HFFc6 (cell line): ENCODE measurements around the gene PRELP. TPM values are rescaled to one million over a fixed set of nuclear protein-coding genes. Genes with fewer than 3 reads are reported as not detected.

Source experiments
- DNase-seq: peaks from one replicate; pipeline ENCODE4 v3.0.0-alpha.2; 2018
- H3K27ac Mint-ChIP-seq: 2 replicates; pipeline ENCODE4 v1.8.0; 2020; ENCODE audit warnings: mild to moderate bottlenecking, mixed read lengths
- H3K27me3 Mint-ChIP-seq: 2 replicates; pipeline ENCODE4 v1.8.0; 2021; ENCODE audit warnings: mild to moderate bottlenecking, moderate library complexity, mixed read lengths; ENCODE audit not compliant: insufficient read depth
- H3K36me3 Mint-ChIP-seq: 2 replicates; pipeline ENCODE4 v1.8.0; 2021; ENCODE audit warnings: low read depth, mixed read lengths
- H3K4me1 Mint-ChIP-seq: 2 replicates; pipeline ENCODE4 v1.8.0; 2020; ENCODE audit warnings: low read depth, mixed read lengths
- H3K4me3 Mint-ChIP-seq: 2 replicates; pipeline ENCODE4 v1.8.0; 2020; ENCODE audit warnings: mild to moderate bottlenecking, moderate library complexity, mixed read lengths
- H3K9me3 Mint-ChIP-seq: 2 replicates; pipeline ENCODE4 v1.8.0; 2020; ENCODE audit warnings: mild to moderate bottlenecking, mixed read lengths
- CTCF ChIP-seq: fragments of 200-600 bp; sonication (generic); IDR thresholded peaks from 2 replicates; pipeline ENCODE4 v1.5.0; 2021; ENCODE audit warnings: antibody characterized with exemption, mild to moderate bottlenecking
- total RNA-seq, 6 experiments: library from RNA; stranded (reverse); fragmentation: NEBNext Ultra II Directional; extraction: Animal tissue kit (Norgen Biotek cat#: 25700); gene quantifications; 2 replicates in 1 of 6; 3 replicates in 5 of 6; pipeline ENCODE4 v1.2.3, GENCODE V29; 2021

The PRELP gene
- total RNA-seq, 6 experiments from 2014 or later: 0.59 to 0.81 (median 0.70) TPM

GRCh38 chr1:203480525-203481084 is 5.0 kb downstream of the PRELP start:
- H3K4me1 Mint-ChIP-seq: peaks cover 51% of the 10 kb centered on the region
- H3K27me3 Mint-ChIP-seq: peaks cover 4% of the 10 kb centered on the region
- H3K4me3 Mint-ChIP-seq: peak overlapping the region; percentile 79
- H3K27ac Mint-ChIP-seq: peak overlapping the region; percentile 93
- peak; percentile 92 for DNase-seq
- TF ChIP-seq CTCF: no peak
- no peaks in the 10 kb centered on the region for H3K36me3 Mint-ChIP-seq
- H3K9me3 Mint-ChIP-seq: no peaks in the 10 kb centered on the region

GRCh38 chr1:203481196-203481595 is 5.6 kb downstream of the PRELP start:
- no peaks in the 10 kb centered on the region for H3K36me3 Mint-ChIP-seq
- H3K9me3 Mint-ChIP-seq: no peaks in the 10 kb centered on the region
- peaks cover 1% of the 10 kb centered on the region for H3K27me3 Mint-ChIP-seq
- peak overlapping the region; percentile 93 for H3K27ac Mint-ChIP-seq
- peaks cover 45% of the 10 kb centered on the region for H3K4me1 Mint-ChIP-seq
- peak overlapping the region; percentile 79 for H3K4me3 Mint-ChIP-seq
- TF ChIP-seq CTCF: no peak
- DNase-seq: no peak

GRCh38 chr1:203486618-203487370 is 11.2 kb downstream of the PRELP start:
- no peaks in the 10 kb centered on the region for H3K9me3 Mint-ChIP-seq
- H3K36me3 Mint-ChIP-seq: no peaks in the 10 kb centered on the region
- peak overlapping the region; percentile 88 for H3K27ac Mint-ChIP-seq
- peak overlapping the region; percentile 85 for H3K4me3 Mint-ChIP-seq
- TF ChIP-seq CTCF: no peak
- peaks cover 12% of the 10 kb centered on the region for H3K4me1 Mint-ChIP-seq
- DNase-seq: no peak
- H3K27me3 Mint-ChIP-seq: peaks cover 1% of the 10 kb centered on the region

- no peak for TF ChIP-seq CTCF
- peaks cover 1% of the 10 kb centered on the region for H3K27me3 Mint-ChIP-seq
- no peaks in the 10 kb centered on the region for H3K36me3 Mint-ChIP-seq
- no peak overlapping the region for H3K4me3 Mint-ChIP-seq
- no peaks in the 10 kb centered on the region for H3K9me3 Mint-ChIP-seq
- no peak overlapping the region for H3K27ac Mint-ChIP-seq
- no peak for DNase-seq
- peaks cover 10% of the 10 kb centered on the region for H3K4me1 Mint-ChIP-seq
Measured at GRCh38 chr1:203488539-203488938, 12.9 kb downstream of the PRELP start.

GRCh38 chr1:203490607-203491006 is 15.0 kb downstream of the PRELP start:
- Mint-ChIP-seq H3K36me3 (no peaks in the 10 kb centered on the region), H3K27me3 (peaks cover 1% of the 10 kb centered on the region), H3K4me3 (no peak overlapping the region), H3K4me1 (peaks cover 10% of the 10 kb centered on the region), H3K27ac (no peak overlapping the region), H3K9me3 (no peaks in the 10 kb centered on the region)
- no peak for DNase-seq
- no peak for TF ChIP-seq CTCF
